Astrocyte of the cerebellum (primary cell): ENCODE results near the gene DLL1.

Experiments
- DNase-seq: peaks from one replicate; pipeline ENCODE4 v3.0.0-alpha.2; 2011; ENCODE audit warnings: low read depth
- H3K4me3 ChIP-seq: 2 replicates; pipeline ENCODE4 v1.5.1; 2011; ENCODE audit warnings: mild to moderate bottlenecking, low read depth, low read length, moderate library complexity
- CTCF ChIP-seq: IDR thresholded peaks from 2 replicates; pipeline ENCODE4 v1.5.1; 2012; ENCODE audit warnings: low read length, low read depth, moderate library complexity, mild to moderate bottlenecking; ENCODE audit errors: missing control alignments
- in situ Hi-C: cut with HindIII; loops from 2 replicates; pipeline ENCODE4 v1.10.0; 2017; ENCODE audit warnings: low sequenced_read_pairs

DLL1 gene

GRCh38 chr6:170287371-170287876 lies 3.5 kb downstream of the DLL1 start:
- TF ChIP-seq CTCF: no peak
- no peak for DNase-seq
- in situ Hi-C loops: no loop called here
- H3K4me3 ChIP-seq: no peak overlapping the region

- TF ChIP-seq CTCF: no peak
- in situ Hi-C loops: no loop called here
- H3K4me3 ChIP-seq: no peak overlapping the region
- no peak for DNase-seq
Measured at GRCh38 chr6:170286934-170287265, 4.0 kb downstream of the DLL1 start.

GRCh38 chr6:170286246-170286933 lies 4.5 kb downstream of the DLL1 start:
- no peak for DNase-seq
- H3K4me3 ChIP-seq: no peak overlapping the region

GRCh38 chr6:170285482-170285881 lies 5.4 kb downstream of the DLL1 start:
- in situ Hi-C loops: no loop called here
- no peak for TF ChIP-seq CTCF
- no peak overlapping the region for H3K4me3 ChIP-seq
- no peak for DNase-seq

More at GRCh38 chr6:170286246-170286933, 4.5 kb downstream of the DLL1 start:
- in situ Hi-C loops: no loop called here
- no peak for TF ChIP-seq CTCF

- DNase-seq: no peak
- no peak overlapping the region for H3K4me3 ChIP-seq
- in situ Hi-C loops: no loop called here
- no peak for TF ChIP-seq CTCF
Measured at GRCh38 chr6:170284866-170285469, 5.9 kb downstream of the DLL1 start.

GRCh38 chr6:170284126-170284773 lies 6.6 kb downstream of the DLL1 start:
- no peak for TF ChIP-seq CTCF
- no peak overlapping the region for H3K4me3 ChIP-seq
- in situ Hi-C loops: no loop called here
- DNase-seq: no peak
